Tracheal epithelial cell (primary cell): Measurements from ENCODE around the gene IRF9. TPM values are rescaled to one million over a fixed set of nuclear protein-coding genes. Genes with fewer than 3 reads are reported as not detected.

Source experiments
- total RNA-seq: library from RNA; depleted of rRNA; stranded (reverse); fragments of >200 nt; gene quantifications from 2 replicates; pipeline ENCODE4 v1.2.1, GENCODE V29; 2014

The IRF9 gene, protein sequence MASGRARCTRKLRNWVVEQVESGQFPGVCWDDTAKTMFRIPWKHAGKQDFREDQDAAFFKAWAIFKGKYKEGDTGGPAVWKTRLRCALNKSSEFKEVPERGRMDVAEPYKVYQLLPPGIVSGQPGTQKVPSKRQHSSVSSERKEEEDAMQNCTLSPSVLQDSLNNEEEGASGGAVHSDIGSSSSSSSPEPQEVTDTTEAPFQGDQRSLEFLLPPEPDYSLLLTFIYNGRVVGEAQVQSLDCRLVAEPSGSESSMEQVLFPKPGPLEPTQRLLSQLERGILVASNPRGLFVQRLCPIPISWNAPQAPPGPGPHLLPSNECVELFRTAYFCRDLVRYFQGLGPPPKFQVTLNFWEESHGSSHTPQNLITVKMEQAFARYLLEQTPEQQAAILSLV
- 16.8 and 62.9 TPM in 2 replicates for total RNA-seq

GRCh38 chr14:24160850-24161804 lies at the start of gene IRF9:
TSS of gene IRF9 (plus strand) at chr14:24161265. CDS start at chr14:24162145, 880 bp downstream.

DNA sequence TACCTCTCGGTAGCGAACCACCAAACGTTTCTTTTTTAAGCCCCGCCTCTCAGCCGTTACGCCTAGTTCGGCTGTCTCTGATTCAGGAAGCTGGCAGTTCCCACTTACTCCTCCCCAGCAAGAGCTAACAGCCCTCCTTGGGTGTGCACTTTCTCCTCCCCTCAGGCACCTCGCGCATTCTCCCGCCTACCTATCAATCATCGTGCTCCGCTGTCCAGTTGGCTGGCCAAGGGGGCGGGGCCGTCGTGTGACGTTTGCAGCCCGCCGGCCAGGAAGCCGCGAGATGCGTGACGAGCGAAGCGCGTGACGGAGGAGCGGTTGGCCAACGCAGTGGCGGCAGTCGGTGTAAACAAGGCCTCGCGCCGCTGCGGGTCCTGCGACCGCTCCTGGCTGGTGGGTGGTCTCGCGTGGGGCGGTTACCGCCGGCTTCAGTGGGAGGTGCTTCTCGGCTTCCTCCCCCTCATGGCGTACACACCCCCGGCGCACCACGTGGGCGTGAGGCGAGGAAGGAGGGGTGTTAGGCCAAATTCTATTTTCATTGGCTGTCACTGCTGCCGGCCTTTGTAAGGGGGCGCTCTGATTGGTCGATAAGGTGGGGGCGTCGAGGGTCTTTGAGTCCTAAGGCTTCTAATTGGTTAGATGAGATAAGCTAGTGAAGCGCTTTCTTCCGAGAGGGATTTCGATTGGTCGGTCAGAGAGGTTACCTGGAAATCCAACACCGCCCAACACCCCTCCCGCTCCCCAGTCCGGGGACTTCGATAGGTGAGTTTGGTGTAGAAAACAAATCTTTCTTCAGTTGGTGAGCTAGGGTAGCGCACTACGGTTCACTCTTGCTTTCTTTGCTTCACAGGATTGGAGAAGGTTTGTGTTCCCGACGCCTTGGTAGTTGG lies 46.3 kb upstream of the IRF9 start, which contains the start of the genes DCAF11 and NRL:
DCAF11 (plus strand) TSS at position 246 of the 890 bp plus-strand sequence. CDS start 818 bp downstream, outside the sequence.
NRL (minus strand) TSS at position 418 of the 890 bp plus-strand sequence. CDS start 32,101 bp downstream, outside the sequence.

GRCh38 chr14:24130380-24130716 lies 30.7 kb upstream of the IRF9 start, which contains the start of gene FITM1:
TSS of gene FITM1 (plus strand) at chr14:24130659. CDS start at chr14:24131564, 905 bp downstream.

DNA sequence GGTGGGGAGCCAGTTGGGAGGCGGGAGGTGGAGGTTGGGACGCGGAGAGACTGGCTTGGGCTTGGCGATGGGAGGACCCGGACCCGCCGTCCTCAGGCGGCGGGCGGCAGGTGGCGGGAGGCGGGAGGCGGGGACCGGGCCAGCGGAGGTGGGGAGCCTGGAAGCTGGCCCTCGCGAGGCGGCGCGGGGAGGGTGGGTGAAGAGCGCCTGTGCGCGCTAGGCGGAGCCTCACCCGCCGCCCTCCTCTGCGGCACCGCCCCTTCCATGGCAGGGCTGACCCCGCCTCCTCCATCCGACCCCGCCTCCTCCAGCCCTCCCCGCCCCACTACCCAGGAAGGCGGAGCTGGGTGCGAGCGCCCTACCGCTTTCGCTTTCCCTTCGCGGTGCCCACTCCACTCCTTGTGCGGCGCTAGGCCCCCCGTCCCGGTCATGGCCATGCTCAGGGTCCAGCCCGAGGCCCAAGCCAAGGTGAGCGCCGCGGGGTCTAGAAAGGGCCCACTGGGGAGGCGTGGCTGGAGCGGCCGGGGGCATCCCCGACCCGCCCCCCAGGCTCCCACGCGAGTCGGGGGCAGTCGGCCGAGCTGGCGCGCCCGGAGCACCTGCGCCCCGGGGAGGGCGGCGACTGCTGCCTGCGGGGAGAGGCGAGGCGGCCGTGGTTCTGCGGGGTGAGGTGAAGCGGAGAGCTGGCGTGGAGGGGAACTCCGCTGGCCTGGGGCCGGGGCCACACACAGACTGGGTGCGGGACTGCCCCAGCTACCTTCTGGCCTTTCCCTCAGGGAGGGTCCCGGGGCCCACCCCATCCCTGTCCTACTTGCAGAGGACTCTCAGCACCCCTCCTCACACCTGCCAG lies 25.0 kb upstream of the IRF9 start, which contains the start of gene PSME1:
PSME1 (plus strand) TSS at position 361 of the 850 bp plus-strand sequence; CDS start at position 430, 69 bp downstream.

DNA sequence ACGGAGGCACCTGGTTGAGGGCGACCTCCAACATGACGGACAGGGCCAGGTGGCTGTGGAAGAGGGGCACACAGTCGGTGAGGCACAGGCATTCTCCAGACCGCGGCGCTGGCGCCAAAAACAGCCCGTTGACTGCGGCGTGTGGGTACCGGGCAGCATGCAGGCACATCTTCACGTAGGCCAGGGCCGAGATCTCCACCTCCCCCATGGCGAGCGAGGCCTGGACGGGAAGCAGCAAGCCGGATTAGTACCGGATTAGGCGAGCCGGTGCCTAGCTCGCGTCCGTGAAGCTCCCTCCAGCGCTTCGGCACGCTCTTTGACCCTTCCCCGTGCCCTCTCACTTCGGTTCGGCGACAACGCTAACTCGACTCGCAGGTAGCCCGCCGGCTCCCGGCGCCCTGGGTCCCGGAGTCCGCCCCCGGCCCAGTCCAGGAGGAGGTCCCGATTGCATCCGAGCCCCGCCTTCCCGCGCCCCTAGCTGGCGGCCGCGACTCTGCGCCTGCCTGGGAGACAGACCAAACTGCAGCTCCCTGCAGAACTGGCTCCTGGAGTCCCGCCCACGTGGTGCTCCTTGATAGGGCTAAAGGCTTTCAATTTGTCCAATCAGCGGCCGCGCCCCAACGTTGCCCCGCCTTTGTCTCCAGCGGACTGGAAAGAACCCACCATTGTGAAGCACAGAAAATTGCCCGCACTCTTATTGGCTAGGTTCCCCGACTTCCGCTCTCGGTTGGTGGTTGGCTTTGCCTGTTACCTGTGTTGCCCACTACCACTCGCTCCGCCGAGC lies 19.8 kb upstream of the IRF9 start, which contains the start of gene EMC9:
EMC9 (minus strand) TSS at position 495 of the 784 bp plus-strand sequence; CDS start at position 208, 287 bp downstream.

GRCh38 chr14:24146453-24146977 lies 14.6 kb upstream of the IRF9 start, which contains the start of gene PSME2:
TSS of gene PSME2 (minus strand) at chr14:24146610. CDS start at chr14:24146581, 29 bp downstream.

DNA sequence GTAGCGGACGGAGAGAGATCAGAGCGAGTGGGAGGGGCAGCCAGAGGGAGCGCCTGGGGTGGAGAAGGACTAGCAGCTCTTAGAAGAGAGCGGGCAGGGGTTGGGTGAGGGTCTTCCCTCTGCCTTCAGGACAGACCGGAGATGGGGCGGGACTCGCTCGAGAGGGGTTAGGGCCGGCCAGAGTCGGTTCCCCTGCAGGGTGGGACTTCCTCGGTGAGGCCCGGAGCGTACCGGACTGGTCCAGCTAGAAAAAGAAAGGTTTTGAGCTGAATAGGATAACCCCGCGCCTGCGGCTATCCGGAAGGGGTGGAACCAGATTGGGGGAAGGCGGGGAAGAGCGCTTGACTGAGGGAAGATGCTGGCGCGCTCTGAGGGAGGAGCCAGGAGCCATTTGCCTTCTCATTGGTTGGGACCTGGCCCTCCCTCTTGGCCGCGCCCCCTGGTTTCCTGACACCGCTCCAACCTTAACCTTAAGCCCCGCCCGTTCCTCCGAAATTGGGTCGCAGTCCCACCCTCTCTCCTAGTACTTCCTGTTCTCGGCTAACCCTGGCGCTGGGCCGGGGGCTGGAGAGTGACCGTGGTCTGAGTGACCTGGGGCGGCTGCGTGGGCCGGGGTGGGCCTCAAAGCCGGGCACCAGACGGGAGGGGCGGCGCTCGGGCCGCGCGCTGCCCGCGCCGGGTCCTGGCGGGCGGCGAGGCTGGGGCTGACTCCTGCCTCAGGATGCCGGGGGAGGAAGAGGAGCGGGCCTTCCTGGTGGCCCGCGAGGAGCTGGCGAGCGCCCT lies 13.9 kb upstream of the IRF9 start, which contains the start of gene RNF31:
RNF31 (plus strand) TSS at position 521 of the 783 bp plus-strand sequence; CDS start at position 722, 201 bp downstream.

DNA sequence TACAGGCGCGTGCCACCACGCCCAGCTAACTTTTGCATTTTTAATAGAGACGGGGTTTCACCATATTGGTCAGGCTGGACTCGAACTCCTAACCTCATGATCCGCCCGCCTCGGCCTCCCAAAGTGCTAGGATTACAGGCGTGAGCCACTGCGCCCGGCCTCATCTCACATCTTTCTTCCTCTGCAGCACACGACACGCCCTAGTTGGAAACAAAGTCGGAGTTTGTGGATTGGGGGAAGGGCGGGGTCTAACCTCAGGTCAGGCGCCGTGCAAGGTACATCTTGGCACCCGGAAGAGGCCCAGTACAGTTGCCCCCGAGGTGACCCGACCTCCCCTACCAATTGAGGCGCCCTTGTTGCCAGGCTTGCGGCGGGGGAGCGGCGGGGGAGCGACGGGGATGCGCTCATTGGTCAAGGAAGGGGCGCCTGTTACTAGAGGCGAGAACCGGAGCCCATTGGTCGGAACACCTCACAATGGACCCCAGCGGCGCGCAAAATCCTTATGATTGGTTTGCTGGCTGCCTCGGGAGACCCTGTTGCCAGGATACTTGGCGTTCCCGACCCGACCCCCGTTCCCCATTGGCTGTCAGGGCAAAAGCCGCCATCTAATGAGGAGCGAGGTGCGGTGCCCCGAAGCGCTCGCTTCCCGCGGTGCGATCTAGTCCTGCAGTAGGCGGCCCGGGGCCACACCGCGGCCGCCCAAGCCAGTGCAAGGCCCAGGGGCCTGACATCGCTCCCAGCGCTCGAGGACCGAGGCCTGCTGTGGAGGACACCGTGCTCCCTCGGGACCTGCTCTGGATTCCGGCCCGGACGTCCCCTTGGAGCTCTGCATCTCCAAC lies 10.6 kb downstream of the IRF9 start, which contains the start of gene REC8:
REC8 (plus strand) TSS at position 659 of the 839 bp plus-strand sequence. CDS start 473 bp downstream, outside the sequence.

GRCh38 chr14:24188251-24189058 lies 27.4 kb downstream of the IRF9 start, which contains the start of gene IPO4:
TSS of gene IPO4 (minus strand) at chr14:24188816. CDS start at chr14:24188787, 29 bp downstream.

DNA sequence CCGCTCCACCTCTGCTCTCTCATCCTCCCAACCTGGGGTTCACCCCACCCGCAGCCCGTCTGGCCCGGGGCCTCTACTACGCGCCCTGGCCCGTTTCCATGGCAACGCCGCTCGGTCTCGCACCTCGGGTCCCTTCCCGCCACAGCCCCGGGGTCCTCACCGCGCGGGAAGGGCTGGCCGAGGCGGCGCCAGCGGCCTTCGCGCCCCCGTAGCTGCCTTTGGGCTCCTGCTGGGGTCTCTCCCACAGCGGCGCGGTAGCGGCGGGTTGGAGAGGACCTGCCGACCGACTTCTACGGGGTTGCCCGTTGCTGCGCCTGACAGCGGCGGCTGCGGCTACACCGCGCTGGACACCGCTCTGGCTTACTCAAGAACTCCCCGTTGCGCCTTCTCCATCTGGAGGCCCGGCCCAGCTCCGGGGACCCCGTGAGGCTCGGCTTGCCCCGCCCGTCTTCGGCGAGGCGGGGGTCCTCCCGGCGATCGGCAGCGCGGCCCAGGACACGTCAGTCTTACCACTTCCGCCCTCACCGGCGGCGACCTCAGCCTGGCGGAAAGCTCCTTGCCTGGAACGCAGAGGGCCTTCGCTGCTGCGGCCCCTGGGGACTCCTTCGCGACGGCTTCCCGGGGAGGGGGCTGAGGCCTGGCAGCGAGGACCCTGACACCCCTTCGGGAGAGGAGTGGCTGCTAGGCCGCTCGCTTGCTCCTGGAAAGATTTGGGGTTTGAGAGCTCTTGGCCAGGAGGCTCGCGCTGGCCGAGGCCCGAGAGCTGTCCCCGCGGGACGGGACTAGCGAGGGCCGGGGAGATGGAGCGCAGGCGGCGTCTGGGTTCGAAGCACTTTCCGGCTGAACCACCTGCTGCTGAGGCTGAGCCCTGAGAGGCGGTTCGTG lies 34.4 kb downstream of the IRF9 start, which contains the start of gene TM9SF1:
TM9SF1 (minus strand) TSS at position 256 of the 885 bp plus-strand sequence. CDS start 422 bp downstream, outside the sequence.

GRCh38 chr14:24212924-24213865 lies 52.1 kb downstream of the IRF9 start, which contains the start of gene CHMP4A:
TSS of gene CHMP4A (minus strand) at chr14:24213488. CDS start at chr14:24213439, 49 bp downstream.

DNA sequence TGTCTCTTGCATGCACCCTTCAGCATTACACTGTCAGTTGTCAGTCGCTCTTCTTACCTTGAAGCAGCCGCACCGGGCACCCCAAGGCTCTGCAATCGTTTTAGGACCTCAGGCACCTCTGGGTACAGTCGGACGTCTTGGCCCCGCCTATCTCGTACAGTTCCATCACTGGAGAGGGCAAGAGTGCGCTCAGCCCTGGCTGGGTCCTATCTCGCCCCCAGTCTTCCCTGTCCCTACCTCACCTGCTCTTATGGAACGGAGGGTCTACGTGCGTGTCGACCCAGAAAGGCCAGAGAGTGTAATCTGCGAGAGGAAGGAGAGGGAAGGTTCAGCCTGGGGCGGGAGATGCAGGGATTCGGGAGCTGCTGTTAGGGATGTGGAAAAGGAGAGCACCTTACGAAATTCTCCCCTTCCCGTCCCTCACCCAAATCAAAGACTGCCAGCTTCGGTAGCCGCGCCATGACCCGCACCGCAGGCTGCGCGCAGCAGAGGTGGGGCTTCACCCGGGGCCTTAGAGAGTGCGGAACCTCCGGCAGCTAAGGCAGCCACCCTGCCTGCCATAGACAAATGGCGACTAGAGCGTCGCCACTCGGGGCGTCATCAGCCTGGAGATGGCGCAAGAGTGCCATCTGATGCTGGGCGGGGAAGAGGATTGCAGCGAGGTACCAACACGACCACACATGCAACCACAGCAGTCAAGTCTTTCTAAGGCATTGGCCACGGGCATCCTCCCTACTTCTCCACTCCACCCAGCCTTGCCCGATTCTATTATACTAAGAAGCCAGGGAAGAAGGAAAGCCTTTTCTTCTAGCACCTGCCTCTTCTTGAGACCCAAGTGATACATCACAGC lies 54.7 kb downstream of the IRF9 start, which contains the start of gene MDP1:
MDP1 (minus strand) TSS at position 572 of the 850 bp plus-strand sequence; CDS start at position 461, 111 bp downstream.

